Trophoblast cell (in vitro differentiated cells and primary cell): ENCODE measurements around the gene BBX.

ENCODE experiments used
- DNase-seq, 2 donors: peaks; one replicate each; pipeline ENCODE4 v3.0.0-alpha.2; 2016
- H2AFZ ChIP-seq: 2 replicates; pipeline ENCODE4 v1.6.1; 2013; ENCODE audit warnings: low read length, moderate library complexity, mild to moderate bottlenecking; ENCODE audit not compliant: insufficient read depth, poor library complexity
- H2AK5ac ChIP-seq: 2 replicates; pipeline ENCODE4 v1.6.1; 2013; ENCODE audit warnings: mild to moderate bottlenecking, low read length
- H2BK120ac ChIP-seq: 2 replicates; pipeline ENCODE4 v1.6.1; 2013; ENCODE audit warnings: low read length, mild to moderate bottlenecking, moderate library complexity; ENCODE audit not compliant: insufficient read depth, poor library complexity
- H2BK12ac ChIP-seq: 2 replicates; pipeline ENCODE4 v1.6.1; 2013; ENCODE audit warnings: mild to moderate bottlenecking, low read length, moderate library complexity
- H2BK5ac ChIP-seq: 2 replicates; pipeline ENCODE4 v1.6.1; 2013; ENCODE audit warnings: low read length, low read depth, moderate library complexity, mild to moderate bottlenecking; ENCODE audit not compliant: poor library complexity
- H3K14ac ChIP-seq: 2 replicates; pipeline ENCODE4 v1.6.1; 2013; ENCODE audit warnings: mild to moderate bottlenecking, low read length
- H3K18ac ChIP-seq: 2 replicates; pipeline ENCODE4 v1.6.1; 2013; ENCODE audit warnings: mild to moderate bottlenecking, low read length
- H3K23ac ChIP-seq: 2 replicates; pipeline ENCODE4 v1.6.1; 2013; ENCODE audit warnings: low read length
- H3K27ac ChIP-seq: 2 replicates; pipeline ENCODE4 v1.5.1; 2013; ENCODE audit warnings: low read depth, mild to moderate bottlenecking, inconsistent platforms, low read length, moderate library complexity
- H3K27me3 ChIP-seq: 2 replicates; pipeline ENCODE4 v1.6.1; 2013; ENCODE audit warnings: inconsistent platforms, mild to moderate bottlenecking, low read length, moderate library complexity; ENCODE audit not compliant: insufficient read depth
- H3K36me3 ChIP-seq, 2 experiments: 1 replicate in 1 of 2; 2 replicates in 1 of 2; pipeline ENCODE4 v1.6.1; 2013; ENCODE audit warnings: low read length in 2 of 2, mild to moderate bottlenecking in 2 of 2, moderate library complexity in 1 of 2; ENCODE audit not compliant: insufficient read depth in 2 of 2, control insufficient read depth in 1 of 2
- H3K4ac ChIP-seq: 2 replicates; pipeline ENCODE4 v1.6.1; 2013; ENCODE audit warnings: low read depth, mild to moderate bottlenecking, low read length, moderate library complexity
- H3K4me1 ChIP-seq, 2 experiments: 1 replicate in 1 of 2; 2 replicates in 1 of 2; pipeline ENCODE4 v1.6.1; 2013; ENCODE audit warnings: low read length in 2 of 2, mild to moderate bottlenecking in 2 of 2, moderate library complexity in 1 of 2; ENCODE audit not compliant: insufficient read depth in 2 of 2, control insufficient read depth in 1 of 2
- H3K4me2 ChIP-seq: 2 replicates; pipeline ENCODE4 v1.6.1; 2013; ENCODE audit warnings: inconsistent platforms, mild to moderate bottlenecking, low read length, moderate library complexity
- H3K4me3 ChIP-seq: 2 replicates; pipeline ENCODE4 v1.5.1; 2013; ENCODE audit warnings: mild to moderate bottlenecking, low read depth, low read length, inconsistent platforms
- H3K79me1 ChIP-seq: one replicate; pipeline ENCODE4 v1.6.1; 2013; ENCODE audit warnings: low read length
- H3K79me2 ChIP-seq: 2 replicates; pipeline ENCODE4 v1.6.1; 2013; ENCODE audit warnings: low read length, mild to moderate bottlenecking; ENCODE audit not compliant: control insufficient read depth, insufficient read depth, poor library complexity
- H3K9ac ChIP-seq: 2 replicates; pipeline ENCODE4 v1.6.1; 2013; ENCODE audit warnings: mild to moderate bottlenecking, low read length
- H3K9me3 ChIP-seq: 2 replicates; pipeline ENCODE4 v1.6.1; 2013; ENCODE audit warnings: low read depth, mild to moderate bottlenecking, control low read depth, inconsistent platforms, low read length; ENCODE audit not compliant: insufficient read depth
- H4K12ac ChIP-seq: 2 replicates; pipeline ENCODE4 v1.6.1; 2013; ENCODE audit warnings: low read depth, mild to moderate bottlenecking, low read length, moderate library complexity
- H4K8ac ChIP-seq: 2 replicates; pipeline ENCODE4 v1.6.1; 2013; ENCODE audit warnings: low read depth, mild to moderate bottlenecking, low read length, moderate library complexity
- H4K91ac ChIP-seq: one replicate; pipeline ENCODE4 v1.6.1; 2013; ENCODE audit warnings: low read depth, mild to moderate bottlenecking, low read length, moderate library complexity
- WGBS: extraction: QIAGEN DNeasy Blood & Tissue Kit; methylation state at CpG from one replicate; pipeline ENCODE4 v1.1.7; 2013; ENCODE audit warnings: missing lambda C conversion rate; ENCODE audit not compliant: insufficient read length, insufficient coverage; ENCODE audit errors: extremely low coverage; 5-methylcytosine and 5-hydroxymethylcytosine counted together

Gene BBX

DNA sequence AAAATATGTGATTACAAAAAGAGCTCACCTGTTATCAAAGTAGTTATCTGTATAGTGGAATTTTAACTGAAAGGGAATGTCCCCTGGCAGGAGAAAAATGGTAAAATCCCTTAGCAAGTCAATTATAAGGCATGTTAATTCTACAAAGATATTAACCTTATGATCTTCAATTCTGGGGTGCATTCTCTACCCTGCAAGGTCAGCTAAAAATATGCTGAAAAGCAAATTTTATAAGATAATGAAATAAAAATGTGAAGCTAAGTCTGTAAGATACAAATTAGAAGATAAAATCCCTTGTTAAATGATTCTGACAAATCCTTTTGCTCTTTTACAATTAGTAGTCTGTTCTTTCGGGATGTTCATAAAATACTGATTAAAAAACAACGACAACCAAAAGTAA is 109.8 kb downstream of the BBX start:
- Histone ChIP-seq H4K8ac (no peak overlapping the region), H2AK5ac (no peak overlapping the region), H3K79me1 (no peaks in the 10 kb centered on the region), H3K4ac (no peak overlapping the region), H3K9me3 (no peaks in the 10 kb centered on the region), H2AFZ (no peak overlapping the region), H2BK12ac (no peak overlapping the region), H3K18ac (no peak overlapping the region), H2BK5ac (no peak overlapping the region), H3K14ac (no peak overlapping the region), H3K23ac (no peak overlapping the region), H3K4me1 (no peaks in the 10 kb centered on the region), H3K79me2 (no peaks in the 10 kb centered on the region), H3K9ac (no peak overlapping the region), H3K27ac (no peak overlapping the region), H3K36me3 (no peaks in the 10 kb centered on the region), H3K4me3 (no peak overlapping the region), H4K91ac (no peak overlapping the region), H2BK120ac (no peak overlapping the region), H3K4me2 (no peak overlapping the region), H4K12ac (no peak overlapping the region), H3K27me3 (no peaks in the 10 kb centered on the region)
- no CpG with 5 or more reads among the region's 2 CpGs for WGBS
- DNase-seq, result no peak

DNA sequence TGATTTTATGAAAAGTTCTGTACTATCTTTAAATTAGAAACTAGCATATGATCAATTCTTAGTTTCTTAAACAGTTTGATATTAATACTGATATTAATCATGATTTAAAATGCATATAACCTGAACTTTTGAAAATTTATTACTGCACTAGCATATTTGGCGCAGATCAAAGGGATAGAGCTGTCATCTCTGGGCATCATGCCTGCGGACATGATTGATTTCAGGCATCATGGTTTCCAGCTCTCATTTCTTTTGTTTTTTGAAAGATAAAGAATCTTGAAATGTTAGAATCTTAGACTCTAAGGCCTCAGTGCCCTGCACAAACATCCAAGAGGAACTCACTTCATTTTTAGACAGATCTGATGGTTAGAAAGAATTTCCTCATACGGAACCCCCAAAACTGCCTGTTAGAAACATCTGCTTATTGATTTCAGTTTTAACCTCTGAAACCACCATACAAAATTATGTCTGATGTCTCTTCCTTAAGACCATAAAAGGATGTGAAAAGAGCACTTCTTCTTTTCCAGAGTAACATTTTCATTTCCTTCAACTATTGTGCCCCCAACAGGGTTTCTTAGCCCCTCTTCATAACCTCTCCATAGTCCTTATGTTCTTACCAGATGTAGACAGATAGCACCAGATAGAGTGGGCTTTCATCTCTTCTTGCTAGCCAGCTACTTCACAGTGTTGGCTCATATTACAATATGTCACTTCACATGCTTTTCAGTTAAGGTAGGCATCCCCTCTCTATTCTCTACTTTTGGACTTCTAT is 110.8 kb downstream of the BBX start:
- Histone ChIP-seq H2BK120ac (no peak overlapping the region), H3K14ac (no peak overlapping the region), H3K4me1 (no peaks in the 10 kb centered on the region), H2AK5ac (no peak overlapping the region), H3K4ac (no peak overlapping the region), H4K8ac (no peak overlapping the region), H3K9ac (no peak overlapping the region), H3K79me2 (no peaks in the 10 kb centered on the region), H4K12ac (no peak overlapping the region), H2BK12ac (no peak overlapping the region), H2AFZ (no peak overlapping the region), H3K79me1 (no peaks in the 10 kb centered on the region), H3K27me3 (no peaks in the 10 kb centered on the region), H2BK5ac (no peak overlapping the region), H3K23ac (no peak overlapping the region), H4K91ac (no peak overlapping the region), H3K4me2 (no peak overlapping the region), H3K36me3 (no peaks in the 10 kb centered on the region), H3K4me3 (no peak overlapping the region), H3K27ac (no peak overlapping the region), H3K18ac (no peak overlapping the region), H3K9me3 (no peaks in the 10 kb centered on the region)
- no CpG with 5 or more reads among the region's 3 CpGs for WGBS
- DNase-seq, result no peak

DNA sequence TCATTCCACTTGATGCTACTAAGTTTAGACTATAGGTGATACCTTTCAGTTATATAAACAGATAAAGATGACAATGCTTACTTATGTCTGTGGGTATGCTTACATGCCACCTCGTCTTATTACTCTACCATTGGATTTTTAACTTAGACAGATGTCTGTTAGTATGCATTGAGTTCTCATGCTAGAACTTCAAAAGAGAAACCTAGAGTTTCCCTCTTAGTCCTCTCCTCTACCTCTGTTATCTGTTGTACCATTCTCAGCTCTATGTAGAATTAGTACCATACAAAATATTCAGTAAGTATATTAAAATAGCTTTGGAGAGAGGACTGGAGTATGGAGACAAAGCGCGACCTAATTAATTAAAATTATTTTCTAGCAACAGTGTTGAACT is 111.3 kb downstream of the BBX start:
- no peaks in the 10 kb centered on the region for H3K27me3 ChIP-seq
- H2BK120ac ChIP-seq, result no peak overlapping the region
- H3K4me3 ChIP-seq, result no peak overlapping the region
- no CpG with 5 or more reads among the region's 3 CpGs for WGBS
- no peak overlapping the region for H3K4ac ChIP-seq
- no peak overlapping the region for H3K9ac ChIP-seq
- no peaks in the 10 kb centered on the region for H3K36me3 ChIP-seq
- H3K79me1 ChIP-seq, result no peaks in the 10 kb centered on the region
- no peak for DNase-seq
- no peak overlapping the region for H2BK5ac ChIP-seq
- H3K14ac ChIP-seq, result no peak overlapping the region
- no peak overlapping the region for H3K23ac ChIP-seq
- H2AK5ac ChIP-seq, result no peak overlapping the region
- H3K4me2 ChIP-seq, result no peak overlapping the region
- no peaks in the 10 kb centered on the region for H3K79me2 ChIP-seq
- H4K8ac ChIP-seq, result no peak overlapping the region
- no peaks in the 10 kb centered on the region for H3K9me3 ChIP-seq
- H3K18ac ChIP-seq, result no peak overlapping the region
- no peak overlapping the region for H4K91ac ChIP-seq
- H2AFZ ChIP-seq, result no peak overlapping the region
- no peak overlapping the region for H2BK12ac ChIP-seq
- H3K4me1 ChIP-seq, result no peaks in the 10 kb centered on the region
- H3K27ac ChIP-seq, result no peak overlapping the region
- no peak overlapping the region for H4K12ac ChIP-seq

DNA sequence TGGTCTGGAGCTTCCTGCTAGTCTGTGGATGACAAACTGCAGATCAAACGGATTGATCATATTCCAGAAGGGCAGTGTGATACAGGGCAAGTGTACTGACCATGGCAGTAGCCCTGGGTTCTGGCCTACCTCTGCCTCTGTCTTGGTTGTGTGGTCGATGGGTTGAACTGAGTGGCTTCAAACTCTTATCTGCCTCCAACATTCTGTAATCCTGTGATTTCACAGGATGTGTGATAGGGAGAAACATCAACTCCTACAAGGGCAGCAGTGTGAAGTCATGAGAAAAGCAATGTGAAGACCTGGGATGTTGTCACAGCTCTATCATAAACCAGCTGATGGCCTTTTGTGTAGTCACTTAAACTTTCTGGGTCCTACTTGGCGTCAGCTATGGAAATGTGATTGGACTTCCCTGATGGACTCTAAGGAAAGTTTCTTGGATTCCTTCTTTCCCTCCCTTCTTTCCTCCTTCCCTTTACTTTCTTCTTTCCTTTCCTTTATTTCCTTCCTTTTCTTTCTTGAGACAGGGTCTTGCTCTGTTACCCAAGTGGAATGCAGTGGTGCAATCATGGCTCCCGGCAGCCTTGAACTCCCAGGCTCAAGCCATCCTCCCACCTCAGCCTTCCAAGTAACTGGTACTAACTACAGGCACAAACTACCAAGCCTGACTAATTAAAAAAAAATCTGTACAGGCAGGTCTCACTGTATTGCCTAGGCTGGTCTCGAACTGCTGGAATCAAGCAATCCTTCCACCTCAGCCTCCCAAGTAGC is 114.8 kb downstream of the BBX start:
- no peak overlapping the region for H3K23ac ChIP-seq
- H3K9me3 ChIP-seq, result no peaks in the 10 kb centered on the region
- H3K79me2 ChIP-seq, result no peaks in the 10 kb centered on the region
- DNase-seq, result peak; percentile 7 to 41
- H4K8ac ChIP-seq, result no peak overlapping the region
- no peaks in the 10 kb centered on the region for H3K27me3 ChIP-seq
- H2AFZ ChIP-seq, result no peak overlapping the region
- H3K79me1 ChIP-seq, result no peaks in the 10 kb centered on the region
- no peak overlapping the region for H3K4ac ChIP-seq
- H4K91ac ChIP-seq, result no peak overlapping the region
- no peaks in the 10 kb centered on the region for H3K4me1 ChIP-seq
- H3K4me2 ChIP-seq, result no peak overlapping the region
- no peak overlapping the region for H4K12ac ChIP-seq
- no peak overlapping the region for H2BK5ac ChIP-seq
- no peak overlapping the region for H3K27ac ChIP-seq
- H2BK120ac ChIP-seq, result no peak overlapping the region
- H3K36me3 ChIP-seq, result no peaks in the 10 kb centered on the region
- no peak overlapping the region for H3K18ac ChIP-seq
- no peak overlapping the region for H2AK5ac ChIP-seq
- no peak overlapping the region for H3K9ac ChIP-seq
- H3K4me3 ChIP-seq, result no peak overlapping the region
- H3K14ac ChIP-seq, result no peak overlapping the region
- no peak overlapping the region for H2BK12ac ChIP-seq
- WGBS, result no CpG with 5 or more reads among the region's 5 CpGs
